ENCODE data around the gene CELA1.
"Not testable (repeated sequence)": the region's sequence is repeated elsewhere in the genome, so short reads cannot be mapped to it uniquely, and the experiment has no call there.

The CELA1 gene

DNA sequence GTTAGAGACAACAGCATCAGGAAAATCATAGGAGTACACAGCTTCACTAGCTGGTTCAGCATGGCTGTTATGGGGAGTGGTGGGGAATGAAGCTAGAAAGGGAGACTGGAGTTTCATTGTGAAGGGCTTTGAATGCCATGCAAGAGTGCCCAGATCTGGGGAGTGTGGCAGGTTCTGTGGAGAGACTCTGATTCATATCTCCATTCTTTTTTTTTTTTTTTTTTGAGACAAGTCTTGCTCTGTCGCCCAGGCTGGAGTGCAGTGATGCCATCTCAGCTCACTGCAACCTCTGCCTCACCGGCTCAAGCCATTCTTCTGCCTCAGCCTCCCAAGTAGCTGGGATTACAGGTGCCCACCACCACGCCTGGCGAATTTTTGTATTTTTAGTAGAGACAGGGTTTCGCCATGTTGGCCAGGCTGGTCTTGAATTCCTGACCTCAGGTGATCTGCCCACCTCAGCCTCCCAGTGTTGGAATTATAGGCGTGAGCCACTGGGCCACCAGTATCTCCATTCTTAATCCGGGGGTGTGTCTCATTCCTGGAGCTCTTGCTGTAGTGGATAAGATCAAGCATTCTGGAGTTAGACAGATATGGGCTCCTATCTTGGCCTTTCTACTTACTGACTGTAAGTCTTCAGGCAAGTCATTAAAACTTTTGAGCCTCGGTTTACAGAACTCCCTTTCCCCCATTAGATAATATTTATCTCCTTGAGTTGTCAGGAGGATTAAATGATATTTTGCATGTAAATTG lies 28.2 kb downstream of the CELA1 start:
- DNase-seq (ENCODE audit: low read depth in 2 of 2), result not testable (repeated sequence)

- no peak for DNase-seq (ENCODE audit: low read depth in 2 of 2)
Measured at GRCh38 chr12:51311389-51311788, 35.1 kb downstream of the CELA1 start.

GRCh38 chr12:51307655-51308593 lies 38.6 kb downstream of the CELA1 start:
- DNase-seq (ENCODE audit: low read depth in 2 of 2), result no peak

DNA sequence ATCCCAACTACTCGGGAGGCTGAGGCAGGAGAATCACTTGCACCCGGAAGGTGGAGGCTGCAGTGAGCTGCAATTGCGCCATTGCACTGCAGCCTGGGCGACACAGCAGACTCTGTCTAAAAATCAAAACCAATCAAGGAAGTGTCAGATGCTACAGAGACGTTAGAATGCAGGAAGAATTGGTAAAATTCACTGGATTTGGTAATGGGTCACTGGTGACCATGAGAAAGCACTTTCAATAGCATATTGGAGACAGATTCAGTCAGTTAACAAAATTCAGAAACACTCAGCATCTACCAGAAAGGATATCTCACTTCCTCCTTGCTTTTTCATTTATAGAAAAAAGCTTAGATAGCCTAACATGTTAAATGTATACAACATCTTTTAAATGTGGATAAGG lies 40.0 kb downstream of the CELA1 start:
- DNase-seq (ENCODE audit: low read depth in 2 of 2), result no peak

- not testable (repeated sequence) for DNase-seq (ENCODE audit: low read depth in 2 of 2)
Measured at GRCh38 chr12:51300768-51301167, 45.7 kb downstream of the CELA1 start.

DNA sequence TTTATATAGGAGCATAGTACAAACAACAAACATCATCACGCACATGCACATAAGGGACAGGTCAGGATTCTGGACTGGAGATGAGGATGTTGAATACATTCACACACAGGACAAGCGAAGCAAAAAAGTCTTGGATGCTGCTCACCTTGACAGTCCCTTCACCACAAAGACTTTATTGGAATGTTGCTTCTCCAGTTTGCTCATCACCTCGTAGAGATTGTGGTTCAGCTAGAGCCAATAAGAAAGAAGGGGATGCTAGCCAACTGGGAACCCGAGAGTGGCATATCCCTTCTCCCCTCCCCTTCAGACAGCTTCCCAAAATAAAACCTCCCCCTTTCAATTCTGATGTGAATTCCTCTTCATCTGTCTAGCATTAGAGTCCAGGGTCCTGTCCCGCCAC lies 50.8 kb downstream of the CELA1 start:
- no peak for DNase-seq (ENCODE audit: low read depth in 2 of 2)

GRCh38 chr12:51294097-51294496 lies 52.4 kb downstream of the CELA1 start:
- DNase-seq (ENCODE audit: low read depth in 2 of 2), result not testable (repeated sequence)

DNA sequence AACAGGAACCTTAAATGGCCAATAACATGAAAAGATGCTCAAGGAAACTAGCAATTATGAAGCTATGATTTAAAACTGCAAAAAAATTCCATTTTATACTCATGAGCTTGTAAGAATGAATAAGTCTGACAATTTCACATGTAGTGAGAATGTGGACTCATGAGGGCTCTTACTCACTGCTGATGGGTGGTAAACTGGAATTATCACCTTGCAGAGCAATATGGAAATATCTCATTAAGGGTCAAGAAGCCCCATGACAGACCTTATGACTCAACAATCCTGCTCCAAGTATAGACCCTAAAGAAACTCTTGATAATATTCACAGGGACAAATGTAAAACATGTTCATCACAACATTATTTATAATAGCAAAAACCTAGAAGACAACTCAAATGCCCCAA lies 52.8 kb downstream of the CELA1 start:
- DNase-seq (ENCODE audit: low read depth in 2 of 2), result no peak

DNA sequence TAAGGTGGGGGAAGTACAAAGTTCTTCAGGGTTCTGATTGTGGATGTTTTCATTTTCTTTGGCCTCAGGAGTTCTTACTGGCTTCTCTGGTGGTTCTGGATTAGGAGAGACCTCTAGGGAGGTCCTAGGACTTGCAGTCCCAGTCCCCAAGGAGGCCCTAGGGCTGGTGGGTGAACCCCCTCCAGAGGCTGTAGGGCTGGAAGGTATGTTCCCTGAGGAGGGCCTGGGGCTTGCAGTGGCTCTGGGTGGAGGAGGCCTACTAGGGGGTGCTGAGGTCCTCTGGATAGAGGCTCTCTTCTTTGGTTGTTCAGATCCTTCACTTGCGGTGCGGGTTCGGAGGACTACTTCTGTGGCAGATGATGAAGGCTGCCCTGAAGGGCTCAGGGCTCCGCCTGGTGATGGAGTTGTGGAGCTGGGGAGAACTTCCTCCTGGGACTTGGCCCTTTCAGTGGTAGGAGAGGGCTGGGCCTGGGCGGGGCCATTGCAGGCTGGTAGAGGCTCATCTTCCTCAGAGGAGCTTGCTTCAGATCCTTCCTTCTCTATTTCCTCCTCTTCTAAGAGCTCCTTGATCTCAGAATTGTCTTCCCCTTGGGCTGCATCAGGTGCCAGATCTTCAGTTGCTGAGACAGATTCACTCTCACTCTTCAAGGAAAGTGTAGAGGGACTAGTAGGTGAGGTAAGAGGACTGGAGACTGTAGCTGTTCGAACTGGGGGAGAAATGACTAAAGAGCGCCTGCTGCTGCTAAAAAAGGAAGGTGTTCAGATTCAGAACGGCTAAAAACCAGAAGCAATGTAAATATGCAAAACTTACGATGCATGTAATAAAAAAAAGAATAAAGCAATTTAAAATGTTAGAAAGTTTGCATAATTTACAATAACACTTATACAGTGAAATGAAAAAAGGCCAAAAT lies 54.6 kb downstream of the CELA1 start:
- not testable (repeated sequence) for DNase-seq (ENCODE audit: low read depth in 2 of 2)

DNA sequence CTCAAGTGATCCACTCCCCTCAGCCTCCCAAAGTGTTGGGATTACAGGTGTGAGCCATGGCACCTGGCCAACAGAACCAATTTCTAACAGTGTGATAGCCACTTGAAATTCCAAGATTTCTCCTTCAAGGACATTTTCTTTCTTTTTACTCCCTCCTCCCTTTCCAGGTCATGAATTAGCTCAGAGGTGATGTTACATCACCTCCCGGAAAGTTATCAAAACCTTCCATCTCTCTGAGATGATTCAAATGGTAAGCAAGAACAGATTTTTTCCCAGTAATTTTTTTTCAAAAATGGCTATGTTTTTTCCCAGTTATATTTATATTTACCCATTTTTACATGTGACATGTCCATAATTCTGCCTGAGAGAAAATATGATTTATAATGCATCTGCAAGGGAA lies 60.6 kb downstream of the CELA1 start:
- DNase-seq (ENCODE audit: low read depth in 2 of 2), result no peak

DNA sequence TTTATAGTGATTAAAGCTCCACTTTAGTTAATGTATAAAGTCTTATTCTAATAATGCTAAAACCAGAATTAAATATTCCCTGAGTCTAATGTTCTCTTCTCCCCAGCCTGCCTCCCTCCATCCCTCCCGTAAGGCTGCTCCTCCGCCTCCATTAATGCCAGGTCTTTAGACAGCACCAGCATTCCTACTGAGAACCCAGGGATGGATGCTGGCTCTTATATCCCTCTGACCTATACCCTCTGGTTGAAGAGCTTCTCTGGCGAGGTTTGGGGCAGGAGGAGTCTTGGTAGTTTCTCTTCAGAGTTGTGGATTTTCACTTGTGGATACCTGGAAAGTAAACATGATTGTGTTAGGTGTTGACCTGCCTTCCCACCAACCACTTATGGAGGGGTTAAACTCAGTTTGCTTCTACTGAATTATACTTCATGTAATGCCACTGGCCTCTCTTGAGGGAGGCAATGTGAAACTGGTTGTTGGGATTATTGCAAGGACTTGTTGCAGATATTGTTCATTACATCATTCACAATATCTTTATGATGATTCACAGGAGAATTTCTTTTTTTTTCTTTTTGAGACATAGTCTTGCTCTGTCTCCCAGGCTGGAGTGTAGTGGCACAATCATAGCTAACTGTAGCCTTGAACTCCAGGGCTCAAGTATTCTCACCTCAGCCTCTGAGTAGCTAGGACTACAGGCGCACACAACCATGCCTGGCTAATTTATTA lies 65.1 kb downstream of the CELA1 start:
- no peak for DNase-seq (ENCODE audit: low read depth in 2 of 2)
